ENCODE results near the gene FRG2C. TPM values are rescaled to one million over a fixed set of nuclear protein-coding genes. Genes with fewer than 3 reads are reported as not detected.
"Not testable (repeated sequence)": the region's sequence is repeated elsewhere in the genome, so short reads cannot be mapped to it uniquely, and the experiment has no call there.

Gene FRG2C
- not detected in 2 replicates for total RNA-seq

GRCh38 chr3:75664028-75664427 is at the start of gene FRG2C:
TSS of gene FRG2C (plus strand) at chr3:75664328. CDS start at chr3:75664380, 52 bp downstream.
- peaks cover 18% of the 10 kb centered on the region for H3K27me3 ChIP-seq (ENCODE audit: control insufficient read depth, insufficient read depth, low read length)
- DNase-seq (ENCODE audit: low read depth); H3K4me3 ChIP-seq (ENCODE audit: low read depth, low read length); H3K36me3 ChIP-seq (ENCODE audit: control insufficient read depth, insufficient read depth, low read length): not testable (repeated sequence)

GRCh38 chr3:75618666-75619305 is 45.3 kb upstream of the FRG2C start:
- not testable (repeated sequence) for DNase-seq (ENCODE audit: low read depth)

GRCh38 chr3:75619481-75620031 is 44.6 kb upstream of the FRG2C start:
- peak overlapping the region; percentile 31 for H3K4me3 ChIP-seq (ENCODE audit: low read depth, low read length)
- not testable (repeated sequence) for H3K27me3 ChIP-seq (ENCODE audit: control insufficient read depth, insufficient read depth, low read length); DNase-seq (ENCODE audit: low read depth); H3K36me3 ChIP-seq (ENCODE audit: control insufficient read depth, insufficient read depth, low read length)

More at GRCh38 chr3:75618666-75619305, 45.3 kb upstream of the FRG2C start:
- not testable (repeated sequence) for H3K36me3 ChIP-seq (ENCODE audit: control insufficient read depth, insufficient read depth, low read length); H3K27me3 ChIP-seq (ENCODE audit: control insufficient read depth, insufficient read depth, low read length)
- H3K4me3 ChIP-seq (ENCODE audit: low read depth, low read length) = peak overlapping the region; percentile 31

- not testable (repeated sequence) for H3K4me3 ChIP-seq (ENCODE audit: low read depth, low read length); H3K27me3 ChIP-seq (ENCODE audit: control insufficient read depth, insufficient read depth, low read length); DNase-seq (ENCODE audit: low read depth); H3K36me3 ChIP-seq (ENCODE audit: control insufficient read depth, insufficient read depth, low read length)
Observed at GRCh38 chr3:75621772-75622171, 42.4 kb upstream of the FRG2C start.

GRCh38 chr3:75623656-75624055 is 40.5 kb upstream of the FRG2C start:
- not testable (repeated sequence) for H3K36me3 ChIP-seq (ENCODE audit: control insufficient read depth, insufficient read depth, low read length); H3K27me3 ChIP-seq (ENCODE audit: control insufficient read depth, insufficient read depth, low read length); H3K4me3 ChIP-seq (ENCODE audit: low read depth, low read length); DNase-seq (ENCODE audit: low read depth)

- not testable (repeated sequence) for H3K36me3 ChIP-seq (ENCODE audit: control insufficient read depth, insufficient read depth, low read length); H3K4me3 ChIP-seq (ENCODE audit: low read depth, low read length); DNase-seq (ENCODE audit: low read depth); H3K27me3 ChIP-seq (ENCODE audit: control insufficient read depth, insufficient read depth, low read length)
Observed at GRCh38 chr3:75630887-75631535, 33.1 kb upstream of the FRG2C start.

GRCh38 chr3:75631541-75631940 is 32.6 kb upstream of the FRG2C start:
- H3K4me3 ChIP-seq (ENCODE audit: low read depth, low read length) = no peak overlapping the region
- H3K27me3 ChIP-seq (ENCODE audit: control insufficient read depth, insufficient read depth, low read length) = no peaks in the 10 kb centered on the region
- no peaks in the 10 kb centered on the region for H3K36me3 ChIP-seq (ENCODE audit: control insufficient read depth, insufficient read depth, low read length)
- DNase-seq (ENCODE audit: low read depth) = no peak
- TF ChIP-seq CTCF (IDR thresholded peaks at IDR 0.05; ENCODE audit: insufficient read depth, low read length, poor library complexity, severe bottlenecking) = no peak

GRCh38 chr3:75638947-75639346 is 25.2 kb upstream of the FRG2C start:
- H3K36me3 ChIP-seq (ENCODE audit: control insufficient read depth, insufficient read depth, low read length); DNase-seq (ENCODE audit: low read depth); H3K27me3 ChIP-seq (ENCODE audit: control insufficient read depth, insufficient read depth, low read length); H3K4me3 ChIP-seq (ENCODE audit: low read depth, low read length): not testable (repeated sequence)

GRCh38 chr3:75641107-75641517 is 23.0 kb upstream of the FRG2C start:
- H3K27me3 ChIP-seq (ENCODE audit: control insufficient read depth, insufficient read depth, low read length); H3K36me3 ChIP-seq (ENCODE audit: control insufficient read depth, insufficient read depth, low read length): not testable (repeated sequence)
- peak; percentile 54 for DNase-seq (ENCODE audit: low read depth)
- H3K4me3 ChIP-seq (ENCODE audit: low read depth, low read length) = peak overlapping the region; percentile 62

Measured in kidney epithelial cell (primary cell).